Activated CD4-positive, alpha-beta T cell treated with anti-CD3 and anti-CD28 coated beads, Interleukin-2, amount 50 U/mL, for 16 hours (primary cell): ENCODE data around the gene EPX.

Experiments used
- DNase-seq: peaks from one replicate; pipeline ENCODE4 v3.0.0-alpha.2; 2020

EPX gene

GRCh38 chr17:58229881-58230280 is 37.4 kb downstream of the EPX start:
- no peak for DNase-seq

- no peak for DNase-seq
Measured at GRCh38 chr17:58231641-58232040, 39.1 kb downstream of the EPX start.

- DNase-seq: peak; percentile 17
Measured at GRCh38 chr17:58232707-58233156, 40.2 kb downstream of the EPX start.

GRCh38 chr17:58233543-58233942 is 41.0 kb downstream of the EPX start:
- DNase-seq: no peak

- DNase-seq: no peak
Measured at GRCh38 chr17:58234512-58234911, 42.0 kb downstream of the EPX start.

GRCh38 chr17:58235821-58236220 is 43.3 kb downstream of the EPX start:
- no peak for DNase-seq

- DNase-seq: no peak
Measured at GRCh38 chr17:58236394-58236793, 43.9 kb downstream of the EPX start.

GRCh38 chr17:58238147-58238634 is 45.7 kb downstream of the EPX start, which contains the start of gene LPO:
Gene LPO (plus strand): TSS chr17:58238584. CDS start chr17:58242980, 4,396 bp downstream.
- no peak for DNase-seq

- no peak for DNase-seq
Measured at GRCh38 chr17:58239987-58240386, 47.5 kb downstream of the EPX start.

- DNase-seq: peak; percentile 71
Measured at GRCh38 chr17:58242171-58242784, 49.8 kb downstream of the EPX start.

- DNase-seq: no peak
Measured at GRCh38 chr17:58244963-58245362, 52.4 kb downstream of the EPX start.

- DNase-seq: no peak
Measured at GRCh38 chr17:58245428-58246103, 53.0 kb downstream of the EPX start.

- no peak for DNase-seq
Measured at GRCh38 chr17:58246104-58246740, 53.7 kb downstream of the EPX start.

- DNase-seq: no peak
Measured at GRCh38 chr17:58246781-58247180, 54.3 kb downstream of the EPX start.

GRCh38 chr17:58247511-58248363 is 55.2 kb downstream of the EPX start:
- no peak for DNase-seq

GRCh38 chr17:58248955-58249269 is 56.4 kb downstream of the EPX start:
- DNase-seq: no peak

GRCh38 chr17:58249270-58250133 is 57.0 kb downstream of the EPX start:
- peak; percentile 75 for DNase-seq

- no peak for DNase-seq
Measured at GRCh38 chr17:58250344-58251011, 58.0 kb downstream of the EPX start.

- DNase-seq: no peak
Measured at GRCh38 chr17:58252141-58252540, 59.6 kb downstream of the EPX start.

- no peak for DNase-seq
Measured at GRCh38 chr17:58253082-58253481, 60.6 kb downstream of the EPX start.
